Measurements from ENCODE around the gene TRAK1.

DNA sequence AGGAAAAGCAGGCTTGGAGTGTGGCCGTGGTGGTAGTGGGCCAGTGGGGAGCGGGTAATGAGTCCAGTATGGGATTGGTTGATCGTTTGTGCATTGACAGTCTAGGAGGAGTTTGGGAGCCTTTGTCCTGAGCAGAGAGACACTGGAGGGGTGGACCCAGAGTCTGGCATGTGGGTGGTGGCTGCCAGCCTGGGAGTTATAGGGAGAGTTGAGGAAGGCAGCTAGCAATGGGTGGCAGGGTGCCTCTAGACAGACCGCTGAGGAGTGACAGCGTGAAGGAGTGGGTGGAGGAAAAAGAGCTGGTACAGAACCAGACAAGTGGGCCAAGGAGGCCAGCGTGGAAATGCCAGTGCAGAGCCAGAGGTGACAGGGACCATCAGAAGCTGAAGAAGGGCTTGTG is 176.7 kb downstream of the TRAK1 start:
- TF ChIP-seq, protein P1, sequence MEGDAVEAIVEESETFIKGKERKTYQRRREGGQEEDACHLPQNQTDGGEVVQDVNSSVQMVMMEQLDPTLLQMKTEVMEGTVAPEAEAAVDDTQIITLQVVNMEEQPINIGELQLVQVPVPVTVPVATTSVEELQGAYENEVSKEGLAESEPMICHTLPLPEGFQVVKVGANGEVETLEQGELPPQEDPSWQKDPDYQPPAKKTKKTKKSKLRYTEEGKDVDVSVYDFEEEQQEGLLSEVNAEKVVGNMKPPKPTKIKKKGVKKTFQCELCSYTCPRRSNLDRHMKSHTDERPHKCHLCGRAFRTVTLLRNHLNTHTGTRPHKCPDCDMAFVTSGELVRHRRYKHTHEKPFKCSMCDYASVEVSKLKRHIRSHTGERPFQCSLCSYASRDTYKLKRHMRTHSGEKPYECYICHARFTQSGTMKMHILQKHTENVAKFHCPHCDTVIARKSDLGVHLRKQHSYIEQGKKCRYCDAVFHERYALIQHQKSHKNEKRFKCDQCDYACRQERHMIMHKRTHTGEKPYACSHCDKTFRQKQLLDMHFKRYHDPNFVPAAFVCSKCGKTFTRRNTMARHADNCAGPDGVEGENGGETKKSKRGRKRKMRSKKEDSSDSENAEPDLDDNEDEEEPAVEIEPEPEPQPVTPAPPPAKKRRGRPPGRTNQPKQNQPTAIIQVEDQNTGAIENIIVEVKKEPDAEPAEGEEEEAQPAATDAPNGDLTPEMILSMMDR (IDR thresholded peaks at IDR 0.05; ENCODE audit: insufficient read depth, low read length), result no peak
- no peak for TF ChIP-seq POLR2AphosphoS5 (IDR thresholded peaks at IDR 0.05; ENCODE audit: low read depth)
